ENCODE data around the gene PDE3B.
"Not testable (repeated sequence)": the region's sequence is repeated elsewhere in the genome, so short reads cannot be mapped to it uniquely, and the experiment has no call there.

Gene PDE3B

GRCh38 chr11:14676068-14676467, 32.5 kb downstream of the PDE3B start:
- Mint-ChIP-seq H3K4me1 (peaks cover 7% of the 10 kb centered on the region), H3K27me3 (peaks cover 2% of the 10 kb centered on the region), H3K36me3 (peaks cover 4% of the 10 kb centered on the region), H3K27ac (no peak overlapping the region), H3K9me3 (peaks cover 6% of the 10 kb centered on the region), H3K4me3 (no peak overlapping the region)
- ATAC-seq (ENCODE audit: low read depth) (no peak), DNase-seq (ENCODE audit: low spot score in 2 of 2) (no peak)

- Mint-ChIP-seq H3K9me3 (peaks cover 6% of the 10 kb centered on the region), H3K27me3 (peaks cover 2% of the 10 kb centered on the region), H3K27ac (no peak overlapping the region), H3K4me3 (no peak overlapping the region), H3K4me1 (peaks cover 7% of the 10 kb centered on the region), H3K36me3 (peaks cover 4% of the 10 kb centered on the region)
- ATAC-seq (ENCODE audit: low read depth) = no peak
- DNase-seq (ENCODE audit: low spot score in 2 of 2) = no peak
Observed at GRCh38 chr11:14677146-14677545, 33.5 kb downstream of the PDE3B start.

- no peak for DNase-seq (ENCODE audit: low spot score in 2 of 2)
- H3K27ac Mint-ChIP-seq = no peak overlapping the region
- ATAC-seq (ENCODE audit: low read depth) = no peak
- H3K4me1 Mint-ChIP-seq = peaks cover 7% of the 10 kb centered on the region
- H3K36me3 Mint-ChIP-seq = peaks cover 4% of the 10 kb centered on the region
- peaks cover 6% of the 10 kb centered on the region for H3K9me3 Mint-ChIP-seq
- peaks cover 2% of the 10 kb centered on the region for H3K27me3 Mint-ChIP-seq
- H3K4me3 Mint-ChIP-seq = no peak overlapping the region
Observed at GRCh38 chr11:14678350-14678749, 34.7 kb downstream of the PDE3B start.

GRCh38 chr11:14679662-14680061, 36.1 kb downstream of the PDE3B start:
- Mint-ChIP-seq H3K9me3 (peaks cover 6% of the 10 kb centered on the region), H3K4me3 (no peak overlapping the region), H3K27ac (no peak overlapping the region), H3K27me3 (peaks cover 2% of the 10 kb centered on the region), H3K4me1 (no peaks in the 10 kb centered on the region), H3K36me3 (peaks cover 8% of the 10 kb centered on the region)
- DNase-seq (ENCODE audit: low spot score in 2 of 2) (no peak), ATAC-seq (ENCODE audit: low read depth) (no peak)

GRCh38 chr11:14684234-14684915, 40.8 kb downstream of the PDE3B start:
- not testable (repeated sequence) for H3K36me3 Mint-ChIP-seq, H3K27ac Mint-ChIP-seq, H3K4me1 Mint-ChIP-seq

GRCh38 chr11:14687456-14687855, 43.9 kb downstream of the PDE3B start:
- no peak for ATAC-seq (ENCODE audit: low read depth)
- H3K4me1 Mint-ChIP-seq = no peaks in the 10 kb centered on the region

More at GRCh38 chr11:14684234-14684915, 40.8 kb downstream of the PDE3B start:
- ATAC-seq (ENCODE audit: low read depth); H3K27me3 Mint-ChIP-seq; DNase-seq (ENCODE audit: low spot score in 2 of 2); H3K9me3 Mint-ChIP-seq; H3K4me3 Mint-ChIP-seq: not testable (repeated sequence)

GRCh38 chr11:14687943-14688627, 44.5 kb downstream of the PDE3B start:
- peaks cover 2% of the 10 kb centered on the region for H3K27me3 Mint-ChIP-seq

More at GRCh38 chr11:14687456-14687855, 43.9 kb downstream of the PDE3B start:
- Mint-ChIP-seq H3K27me3 (peaks cover 2% of the 10 kb centered on the region), H3K27ac (no peak overlapping the region), H3K9me3 (peaks cover 1% of the 10 kb centered on the region), H3K36me3 (peaks cover 8% of the 10 kb centered on the region), H3K4me3 (no peak overlapping the region)
- DNase-seq (ENCODE audit: low spot score in 2 of 2) = no peak

GRCh38 chr11:14695656-14696055, 52.1 kb downstream of the PDE3B start:
- H3K36me3 Mint-ChIP-seq; ATAC-seq (ENCODE audit: low read depth); H3K27me3 Mint-ChIP-seq; H3K4me3 Mint-ChIP-seq; DNase-seq (ENCODE audit: low spot score in 2 of 2); H3K4me1 Mint-ChIP-seq; H3K27ac Mint-ChIP-seq; H3K9me3 Mint-ChIP-seq: not testable (repeated sequence)

More at GRCh38 chr11:14687943-14688627, 44.5 kb downstream of the PDE3B start:
- H3K36me3 Mint-ChIP-seq = peaks cover 8% of the 10 kb centered on the region
- H3K27ac Mint-ChIP-seq = no peak overlapping the region
- no peaks in the 10 kb centered on the region for H3K4me1 Mint-ChIP-seq
- H3K4me3 Mint-ChIP-seq = no peak overlapping the region
- no peak for ATAC-seq (ENCODE audit: low read depth)
- peaks cover 1% of the 10 kb centered on the region for H3K9me3 Mint-ChIP-seq
- DNase-seq (ENCODE audit: low spot score in 2 of 2) = no peak

- peaks cover 7% of the 10 kb centered on the region for H3K9me3 Mint-ChIP-seq
- no peaks in the 10 kb centered on the region for H3K27me3 Mint-ChIP-seq
- H3K36me3 Mint-ChIP-seq = peaks cover 6% of the 10 kb centered on the region
- H3K4me1 Mint-ChIP-seq = peaks cover 4% of the 10 kb centered on the region
- DNase-seq (ENCODE audit: low spot score in 2 of 2) = no peak
- no peak overlapping the region for H3K4me3 Mint-ChIP-seq
- H3K27ac Mint-ChIP-seq = no peak overlapping the region
- ATAC-seq (ENCODE audit: low read depth) = no peak
Observed at GRCh38 chr11:14698771-14699170, 55.2 kb downstream of the PDE3B start.

GRCh38 chr11:14700593-14700992, 57.0 kb downstream of the PDE3B start:
- no peak overlapping the region for H3K27ac Mint-ChIP-seq
- peaks cover 1% of the 10 kb centered on the region for H3K27me3 Mint-ChIP-seq
- H3K4me3 Mint-ChIP-seq = no peak overlapping the region
- H3K9me3 Mint-ChIP-seq = peaks cover 6% of the 10 kb centered on the region
- peaks cover 4% of the 10 kb centered on the region for H3K4me1 Mint-ChIP-seq
- no peak for ATAC-seq (ENCODE audit: low read depth)
- DNase-seq (ENCODE audit: low spot score in 2 of 2) = no peak
- H3K36me3 Mint-ChIP-seq = peaks cover 8% of the 10 kb centered on the region

- Mint-ChIP-seq H3K27me3 (peaks cover 7% of the 10 kb centered on the region), H3K4me1 (peaks cover 2% of the 10 kb centered on the region), H3K27ac (no peak overlapping the region), H3K9me3 (peaks cover 9% of the 10 kb centered on the region), H3K4me3 (no peak overlapping the region), H3K36me3 (peaks cover 11% of the 10 kb centered on the region)
- DNase-seq (ENCODE audit: low spot score in 2 of 2) = no peak
- no peak for ATAC-seq (ENCODE audit: low read depth)
Observed at GRCh38 chr11:14702760-14703159, 59.2 kb downstream of the PDE3B start.

GRCh38 chr11:14703731-14704130, 60.1 kb downstream of the PDE3B start:
- ATAC-seq (ENCODE audit: low read depth) = no peak
- peaks cover 11% of the 10 kb centered on the region for H3K9me3 Mint-ChIP-seq
- H3K4me1 Mint-ChIP-seq = peaks cover 2% of the 10 kb centered on the region
- H3K36me3 Mint-ChIP-seq = peaks cover 11% of the 10 kb centered on the region
- H3K27me3 Mint-ChIP-seq = peaks cover 10% of the 10 kb centered on the region
- H3K4me3 Mint-ChIP-seq = no peak overlapping the region
- DNase-seq (ENCODE audit: low spot score in 2 of 2) = no peak
- H3K27ac Mint-ChIP-seq = no peak overlapping the region

GRCh38 chr11:14705067-14705466, 61.5 kb downstream of the PDE3B start:
- Mint-ChIP-seq H3K4me1 (peaks cover 2% of the 10 kb centered on the region), H3K36me3 (peaks cover 11% of the 10 kb centered on the region)

GRCh38 chr11:14713496-14714244, 70.1 kb downstream of the PDE3B start:
- ATAC-seq (ENCODE audit: low read depth) = no peak
- H3K4me1 Mint-ChIP-seq = peaks cover 5% of the 10 kb centered on the region

More at GRCh38 chr11:14705067-14705466, 61.5 kb downstream of the PDE3B start:
- peaks cover 11% of the 10 kb centered on the region for H3K9me3 Mint-ChIP-seq
- no peak for DNase-seq (ENCODE audit: low spot score in 2 of 2)
- H3K27ac Mint-ChIP-seq = no peak overlapping the region
- no peak for ATAC-seq (ENCODE audit: low read depth)
- H3K27me3 Mint-ChIP-seq = peaks cover 13% of the 10 kb centered on the region
- no peak overlapping the region for H3K4me3 Mint-ChIP-seq

More at GRCh38 chr11:14713496-14714244, 70.1 kb downstream of the PDE3B start:
- no peak for DNase-seq (ENCODE audit: low spot score in 2 of 2)
- H3K27ac Mint-ChIP-seq = no peak overlapping the region
- no peaks in the 10 kb centered on the region for H3K9me3 Mint-ChIP-seq
- H3K27me3 Mint-ChIP-seq = peaks cover 9% of the 10 kb centered on the region
- H3K4me3 Mint-ChIP-seq = no peak overlapping the region
- peaks cover 4% of the 10 kb centered on the region for H3K36me3 Mint-ChIP-seq

Data from memory B cell (primary cell).